ENCODE data around the gene UNKL.

The UNKL gene

DNA sequence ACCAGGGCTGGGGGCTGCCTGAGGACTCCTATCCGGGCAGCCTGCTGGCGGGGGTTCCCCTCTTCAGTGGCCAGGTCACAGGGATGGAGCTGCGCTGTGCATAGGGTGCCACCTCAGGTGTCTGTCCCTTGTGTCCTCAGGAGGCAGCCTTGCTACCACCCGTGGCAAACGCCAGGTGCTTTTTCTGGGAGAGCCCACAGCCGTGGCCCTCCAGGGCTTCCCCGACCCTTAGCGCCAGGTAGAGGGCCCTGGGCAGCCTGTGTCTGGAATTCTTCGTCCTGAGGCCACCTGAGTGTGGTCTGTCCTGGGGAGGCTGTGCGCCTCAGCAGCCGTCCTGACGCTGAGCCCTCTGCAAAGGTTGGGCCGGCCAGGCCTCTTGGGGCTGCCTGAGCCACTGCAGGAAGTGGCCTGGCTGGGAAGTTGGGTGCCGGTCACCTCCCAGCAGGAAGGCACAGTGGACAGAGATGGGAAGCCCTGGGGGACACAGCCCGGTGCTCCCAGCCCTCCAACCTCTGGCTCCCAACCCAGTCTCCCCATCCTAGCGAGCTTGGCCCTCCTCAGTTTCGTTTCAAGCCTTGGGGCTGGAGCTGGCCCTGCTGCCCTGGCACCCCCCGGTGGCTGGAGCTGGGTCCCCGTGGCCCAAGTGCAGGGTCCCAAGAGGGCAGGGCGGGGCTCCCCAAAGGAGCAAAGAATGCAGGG is 88.7 kb downstream of the UNKL start:
- DNase-seq (ENCODE audit: low read depth in 2 of 2), result no peak

DNA sequence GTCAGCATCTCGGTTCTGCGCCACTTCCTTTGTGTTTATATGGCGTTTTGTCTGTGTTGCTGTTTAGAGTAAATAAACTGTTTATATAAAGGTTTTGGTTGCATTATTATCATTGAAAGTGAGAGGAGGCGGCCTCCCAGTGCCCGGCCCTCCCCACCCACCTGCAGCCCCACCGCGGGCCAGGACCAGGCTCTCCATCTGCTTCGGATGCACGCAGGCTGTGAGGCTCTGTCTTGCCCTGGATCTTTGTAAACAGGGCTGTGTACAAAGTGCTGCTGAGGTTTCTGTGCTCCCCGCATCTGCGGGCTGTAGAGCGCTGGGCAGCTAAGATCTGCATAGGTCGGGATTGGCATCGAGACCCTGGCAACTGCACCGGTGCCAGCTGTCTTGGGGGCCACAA is 89.2 kb downstream of the UNKL start:
- no peak for DNase-seq (ENCODE audit: low read depth in 2 of 2)

DNA sequence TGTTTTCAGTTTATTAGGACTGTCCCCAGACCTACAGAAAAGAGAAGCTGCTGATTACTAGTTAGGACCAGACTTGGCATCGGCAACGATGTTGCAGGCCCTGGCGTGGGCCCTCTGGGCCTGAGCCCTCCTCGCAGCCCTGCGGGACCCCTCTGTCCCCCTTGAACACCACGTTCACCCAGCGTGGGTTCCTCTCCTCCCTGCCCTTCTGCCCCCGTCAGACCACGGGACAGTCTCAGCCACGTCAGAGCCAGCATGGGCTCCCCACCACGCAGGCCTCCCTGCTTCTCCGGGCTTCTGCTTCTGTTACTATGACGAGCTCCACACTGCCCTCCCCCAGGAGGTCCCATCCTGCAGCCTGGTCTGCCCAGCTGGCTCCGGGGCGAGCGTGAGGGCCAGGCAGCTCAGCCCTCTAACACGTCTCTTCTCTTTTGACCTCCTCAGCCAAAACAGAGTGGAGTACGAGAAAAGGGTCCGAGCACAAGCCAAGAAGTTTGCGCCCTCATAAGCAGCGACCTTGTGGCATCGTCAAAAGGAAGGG is 90.1 kb downstream of the UNKL start:
- no peak for DNase-seq (ENCODE audit: low read depth in 2 of 2)

DNA sequence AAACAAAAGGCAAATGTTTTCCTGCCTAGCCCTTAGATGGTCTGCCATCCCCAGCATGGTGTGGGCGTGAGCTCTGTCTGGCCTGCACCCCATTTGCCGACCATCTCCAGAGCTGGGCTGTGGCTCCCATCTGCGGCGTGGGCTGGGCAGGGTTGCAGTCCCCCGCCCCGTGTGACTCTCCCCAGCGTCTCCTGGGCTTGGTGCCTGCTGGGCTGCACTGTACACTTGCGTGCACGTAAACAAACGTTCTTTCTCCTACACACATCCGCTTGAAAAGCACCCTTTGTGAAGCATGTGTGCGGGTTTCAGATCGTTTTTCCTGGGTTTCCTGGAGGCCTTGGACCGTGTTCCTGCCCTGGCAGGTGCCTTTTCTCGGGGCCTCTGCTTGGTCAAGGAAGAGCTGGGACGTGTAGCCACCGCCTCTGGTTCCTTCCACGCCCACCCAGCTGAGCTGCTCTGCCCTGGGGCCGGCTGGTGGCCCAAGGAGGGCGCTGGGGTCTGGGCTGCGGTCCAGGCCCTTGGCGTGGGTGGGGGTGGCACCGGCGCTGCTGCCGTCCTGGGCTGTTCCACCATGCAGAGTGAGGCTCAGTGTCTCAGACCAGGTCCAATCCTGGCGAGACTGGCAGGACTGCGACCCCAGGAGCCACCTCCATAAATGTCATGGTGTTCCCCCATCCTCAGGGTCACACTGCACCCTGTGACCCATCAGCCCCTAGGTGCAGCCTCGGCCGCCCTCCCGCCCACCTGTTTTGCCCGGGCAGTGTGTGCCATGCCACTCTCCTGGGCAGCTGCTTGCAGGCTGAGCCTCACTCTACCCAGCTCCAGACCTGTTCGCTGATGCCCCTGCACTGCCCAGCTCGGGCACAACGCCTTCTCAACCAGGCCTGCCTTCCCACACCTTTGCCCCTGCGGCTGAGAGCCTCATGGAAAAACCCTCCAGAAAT is 90.9 kb downstream of the UNKL start:
- DNase-seq (ENCODE audit: low read depth in 2 of 2), result no peak

DNA sequence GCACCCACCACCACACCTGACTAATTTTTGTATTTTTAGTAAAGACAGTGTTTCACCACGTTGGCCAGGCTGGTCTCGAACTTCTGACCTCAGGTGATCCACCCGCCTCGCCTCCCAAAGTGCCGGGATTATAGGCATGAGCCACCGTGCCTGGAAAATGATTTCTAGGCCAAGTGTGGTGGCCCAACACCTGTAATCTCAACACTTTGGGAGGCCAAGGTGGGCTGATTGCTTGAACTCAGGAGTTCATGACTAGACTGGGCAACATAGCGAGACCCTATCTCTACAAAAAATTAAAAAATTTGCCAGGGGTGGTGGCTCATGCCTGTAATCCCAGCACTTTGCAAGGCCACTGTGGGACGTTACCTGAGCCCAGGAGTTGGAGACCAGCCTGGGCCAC is 92.1 kb downstream of the UNKL start:
- no peak for DNase-seq (ENCODE audit: low read depth in 2 of 2)

DNA sequence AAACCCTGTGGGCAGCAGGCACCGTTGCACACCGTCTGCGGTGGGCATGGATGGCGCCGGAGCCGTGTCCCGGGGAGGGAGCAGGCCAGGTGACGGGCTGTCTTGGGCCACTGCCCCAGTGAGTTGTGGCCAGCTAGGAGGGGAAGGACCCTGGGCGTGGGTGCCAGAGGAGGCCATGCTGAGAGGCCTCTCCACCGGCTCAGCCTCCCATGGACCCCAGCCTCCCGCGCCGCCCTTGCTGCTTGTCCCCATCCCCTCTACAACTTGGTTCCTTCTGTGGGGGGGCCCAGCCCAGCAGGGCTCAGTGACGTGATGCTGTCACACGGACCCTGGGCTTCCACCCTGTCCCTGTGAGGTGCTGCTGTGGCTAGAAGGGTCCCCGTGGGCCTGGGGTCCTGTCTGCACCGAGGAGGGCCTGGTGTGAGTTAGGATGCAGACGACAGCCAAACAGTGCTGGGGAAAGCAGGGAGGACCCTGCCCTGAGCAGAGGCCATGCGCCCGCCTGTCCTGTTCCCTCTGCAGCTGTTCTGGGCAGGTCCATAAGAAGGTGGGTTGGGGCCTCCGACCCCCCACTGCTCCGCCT is 93.8 kb downstream of the UNKL start:
- no peak for DNase-seq (ENCODE audit: low read depth in 2 of 2)

DNA sequence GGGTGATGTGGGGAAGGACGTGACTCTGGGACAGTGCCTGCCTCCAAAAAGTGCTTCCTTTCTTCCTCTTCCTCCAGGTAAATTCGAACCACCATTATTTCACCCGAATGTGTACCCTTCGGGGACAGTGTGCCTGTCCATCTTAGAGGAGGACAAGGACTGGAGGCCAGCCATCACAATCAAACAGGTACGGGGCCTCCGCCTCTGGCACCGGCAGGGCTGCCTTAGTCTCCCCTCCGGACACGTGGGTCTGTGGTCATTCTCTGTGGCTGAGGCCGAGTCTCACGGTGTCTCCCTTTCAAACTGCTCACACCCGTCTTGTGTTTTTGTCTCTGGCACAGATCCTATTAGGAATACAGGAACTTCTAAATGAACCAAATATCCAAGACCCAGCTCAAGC is 94.4 kb downstream of the UNKL start:
- no peak for DNase-seq (ENCODE audit: low read depth in 2 of 2)

DNA sequence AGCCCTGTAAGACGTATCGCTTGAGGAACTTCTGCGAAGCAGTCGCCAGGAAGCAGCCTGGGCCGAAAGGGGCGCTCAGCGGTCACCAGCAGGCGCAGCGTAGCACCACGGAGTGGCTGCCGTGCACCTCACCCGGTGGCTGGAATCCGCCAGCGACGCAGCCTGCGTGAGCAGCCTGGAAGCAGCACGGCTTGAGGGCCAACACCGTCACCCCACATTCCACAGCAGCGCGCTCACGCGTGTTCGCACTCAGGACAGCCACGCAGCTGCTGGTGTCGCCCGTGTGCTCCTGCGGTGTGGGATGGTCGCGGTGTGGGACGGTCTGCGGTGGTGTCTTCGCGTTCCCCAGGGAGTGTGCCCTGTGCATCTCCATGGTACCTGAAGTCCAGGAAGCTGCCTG is 95.5 kb downstream of the UNKL start:
- DNase-seq (ENCODE audit: low read depth in 2 of 2), result no peak

DNA sequence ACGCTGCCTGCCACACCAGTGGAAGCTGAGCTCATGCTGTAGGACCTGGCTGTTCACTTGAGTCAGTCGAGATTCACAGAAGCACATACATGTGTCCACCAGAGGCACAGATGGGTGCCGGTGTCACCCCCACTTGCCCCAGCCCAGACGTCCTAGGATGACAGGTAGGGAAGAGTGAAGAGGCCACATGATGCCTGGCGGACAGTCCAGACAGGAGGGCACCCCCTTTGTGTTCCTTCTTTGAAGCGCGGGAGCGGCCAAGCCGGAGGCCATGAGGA is 96.3 kb downstream of the UNKL start:
- no peak for DNase-seq (ENCODE audit: low read depth in 2 of 2)

DNA sequence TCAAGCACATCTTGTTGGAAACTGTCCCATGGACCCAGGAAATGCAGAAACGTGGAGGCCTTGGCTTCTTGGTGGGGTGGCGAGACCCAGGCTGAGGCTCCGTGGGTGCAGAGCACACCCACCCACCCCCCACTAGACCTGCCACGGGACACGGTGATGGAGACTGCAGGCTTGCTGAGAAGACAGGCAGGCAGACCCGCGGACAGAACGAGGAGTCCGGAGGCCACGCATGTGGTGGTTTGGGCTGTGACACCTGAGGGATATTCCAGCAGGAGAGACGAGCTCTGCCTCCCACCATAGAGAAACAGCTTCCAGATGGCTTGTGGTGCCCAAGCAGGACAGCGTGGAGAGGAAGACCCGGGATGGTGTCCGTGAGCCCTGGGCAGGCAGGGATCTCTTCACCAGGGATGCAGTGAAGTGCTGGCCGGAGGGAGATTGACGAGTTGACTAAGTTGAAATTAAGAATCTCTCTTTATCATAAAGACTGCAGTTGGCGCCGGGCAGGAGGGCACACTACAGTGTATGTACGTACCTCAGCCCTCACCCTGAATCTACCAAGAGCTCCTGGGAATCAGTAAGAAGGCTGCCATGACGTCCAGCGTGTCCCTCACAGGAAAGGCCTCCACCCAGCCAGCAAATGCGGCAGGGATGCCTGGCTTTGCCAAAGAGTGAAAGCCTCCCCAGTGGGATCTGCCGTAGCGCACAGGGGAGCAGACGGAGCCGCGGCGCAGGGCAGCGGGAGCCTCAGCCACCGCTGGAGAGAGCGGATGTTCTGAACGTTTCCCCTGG is 96.8 kb downstream of the UNKL start:
- no peak for DNase-seq (ENCODE audit: low read depth in 2 of 2)

DNA sequence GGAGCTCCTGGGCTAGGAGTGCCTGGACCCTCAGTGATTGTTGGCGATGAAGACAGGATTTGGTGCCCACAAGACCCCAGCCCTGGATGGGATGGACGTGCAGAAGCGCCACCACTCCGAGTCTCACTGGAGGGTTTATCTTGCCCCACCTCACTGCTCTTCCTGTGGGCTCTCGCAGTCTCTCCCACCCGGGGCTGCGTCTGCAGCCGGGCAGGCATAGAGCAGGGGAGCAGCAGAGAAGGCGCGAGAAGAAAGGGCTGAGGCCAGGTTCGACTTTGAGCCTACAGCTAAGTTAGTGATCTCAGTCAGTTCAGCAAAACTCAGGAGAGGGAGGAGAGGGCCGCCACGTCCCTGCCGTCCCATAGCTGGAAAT is 98.5 kb downstream of the UNKL start:
- no peak for DNase-seq (ENCODE audit: low read depth in 2 of 2)

DNA sequence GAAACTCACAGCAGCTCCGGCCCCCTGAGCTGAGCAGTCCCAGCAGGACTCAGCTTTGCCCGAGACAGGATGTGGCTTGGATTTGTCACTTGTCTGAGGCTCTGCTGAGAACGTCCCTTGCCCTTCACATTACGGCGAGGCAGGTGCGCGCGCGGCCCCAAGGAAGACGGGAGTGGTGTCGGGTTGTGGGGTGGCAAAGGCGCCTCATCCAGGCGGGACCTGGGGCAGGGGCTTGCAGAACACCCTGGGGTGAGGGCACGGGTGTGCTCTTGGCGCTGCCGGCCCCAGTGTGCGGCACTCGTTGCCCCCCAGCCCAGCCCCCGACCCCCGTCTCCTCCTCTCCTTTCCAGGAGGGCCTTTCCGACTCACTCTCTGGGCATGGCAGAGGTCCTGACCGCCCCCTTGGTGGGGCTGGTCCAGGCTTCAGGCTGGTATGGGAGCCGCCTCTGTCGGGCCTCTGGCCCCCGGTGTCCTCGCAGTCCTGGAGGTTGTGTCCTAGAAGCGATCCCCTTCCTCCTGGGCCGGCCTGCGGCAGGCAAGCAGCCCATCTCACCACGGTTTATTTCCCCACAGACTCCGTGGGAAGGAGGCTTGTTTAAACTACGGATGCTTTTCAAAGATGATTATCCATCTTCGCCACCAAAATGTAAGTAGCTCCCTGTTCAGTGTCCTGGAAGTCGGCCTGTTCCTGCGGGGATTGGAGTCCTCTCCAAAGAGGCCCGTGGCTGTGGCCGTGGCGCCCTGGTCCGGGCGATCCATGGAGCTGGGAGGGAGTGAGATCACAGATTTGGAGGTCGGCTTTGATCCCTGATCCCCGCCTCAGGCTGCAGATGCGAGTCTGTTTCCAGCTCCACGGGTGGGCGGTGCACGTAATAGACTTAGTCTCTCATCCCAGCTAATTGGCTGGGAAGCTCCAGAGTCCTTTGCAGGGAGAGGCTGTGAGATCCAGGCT is 99.1 kb downstream of the UNKL start:
- no peak for DNase-seq (ENCODE audit: low read depth in 2 of 2)

DNA sequence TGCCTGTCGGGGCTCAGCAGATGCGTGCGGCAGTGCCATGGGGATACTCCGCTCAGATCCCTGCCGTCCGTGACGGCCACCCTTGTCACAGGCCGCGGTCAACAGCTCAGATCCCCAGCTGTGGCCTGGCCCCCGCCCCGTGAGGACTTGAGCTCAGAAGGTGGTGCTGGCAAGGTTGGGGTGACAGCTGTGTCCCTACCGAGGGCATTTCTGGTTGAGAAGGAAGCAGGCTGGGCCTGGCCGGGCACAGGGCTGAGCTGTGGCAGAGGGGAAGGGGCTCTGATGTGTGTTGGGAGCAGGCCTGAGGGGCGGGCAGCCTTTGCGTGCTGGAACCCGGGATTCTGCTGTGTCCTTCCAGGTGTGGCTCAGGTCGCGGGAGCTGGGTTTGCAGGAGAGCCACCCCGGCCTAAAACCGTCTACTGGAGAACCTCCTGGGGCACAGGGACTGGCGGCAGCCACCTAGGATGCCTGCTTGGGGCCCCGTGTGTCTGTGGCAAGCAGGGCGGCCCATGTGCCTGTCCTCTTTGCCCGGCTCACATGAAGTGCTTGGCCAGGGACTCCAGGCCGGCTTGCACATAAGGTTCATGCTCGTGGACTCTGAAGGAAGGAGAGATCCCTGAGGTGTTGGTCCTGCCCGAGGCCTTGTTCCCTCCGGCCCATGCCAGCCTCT is 100.0 kb downstream of the UNKL start:
- no peak for DNase-seq (ENCODE audit: low read depth in 2 of 2)

DNA sequence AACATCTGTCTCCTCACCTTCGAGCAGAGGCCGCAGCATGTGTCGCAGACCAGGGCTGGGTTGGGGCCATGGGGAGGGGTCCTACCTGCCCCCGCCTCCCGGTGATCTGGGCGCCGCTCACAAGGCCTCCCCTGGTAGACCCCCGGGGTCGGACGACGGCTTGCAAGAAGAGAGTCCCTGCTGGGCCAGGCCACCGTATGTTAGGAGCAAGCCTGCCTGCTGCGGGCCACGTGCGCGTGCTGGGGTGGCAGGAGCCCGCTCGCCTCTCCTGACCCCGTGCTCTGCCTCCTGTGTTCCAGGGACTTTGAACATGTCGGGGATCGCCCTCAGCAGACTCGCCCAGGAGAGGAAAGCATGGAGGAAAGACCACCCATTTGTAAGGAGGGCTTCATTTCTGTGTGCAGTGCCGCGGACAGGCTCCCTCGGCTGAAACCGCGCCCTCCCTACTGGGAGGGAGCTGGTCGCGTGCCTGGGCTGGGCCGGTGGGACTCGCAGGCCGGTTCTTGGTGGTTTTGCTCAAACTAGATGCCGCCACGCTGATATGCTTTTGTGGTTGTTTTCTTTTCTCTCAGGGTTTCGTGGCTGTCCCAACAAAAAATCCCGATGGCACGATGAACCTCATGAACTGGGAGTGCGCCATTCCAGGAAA is 100.7 kb downstream of the UNKL start:
- no peak for DNase-seq (ENCODE audit: low read depth in 2 of 2)
